Lung microvascular endothelial cell (primary cell): ENCODE measurements around the gene ADCY7. TPM values are rescaled to one million over a fixed set of nuclear protein-coding genes. Genes with fewer than 3 reads are reported as not detected.
"Not testable (repeated sequence)": the region's sequence is repeated elsewhere in the genome, so short reads cannot be mapped to it uniquely, and the experiment has no call there.

Experiments used
- DNase-seq, 2 donors: peaks; one replicate each; pipeline versions ENCODE4 v3.0.0 to v3.0.0-alpha.2; 2010; ENCODE audit warnings: low read depth in 2 of 2
- total RNA-seq: library from RNA; depleted of rRNA; stranded (reverse); fragments of >200 nt; gene quantifications from 2 replicates; pipeline ENCODE4 v1.2.1, GENCODE V29; 2014

The ADCY7 gene
- total RNA-seq, 1 donor from 2014 or later = 4.8 TPM

GRCh38 chr16:50334106-50334975 lies 68.0 kb downstream of the ADCY7 start:
- DNase-seq = no peak

- DNase-seq = peak in 1 of 2 donors; percentile 42
Observed at GRCh38 chr16:50335196-50335958, 69.0 kb downstream of the ADCY7 start.

GRCh38 chr16:50336884-50337283 lies 70.5 kb downstream of the ADCY7 start:
- peak in 1 of 2 donors; percentile 20 for DNase-seq

GRCh38 chr16:50338371-50339231 lies 72.2 kb downstream of the ADCY7 start:
- DNase-seq = no peak

- DNase-seq = no peak
Observed at GRCh38 chr16:50340578-50340977, 74.2 kb downstream of the ADCY7 start.

- not testable (repeated sequence) for DNase-seq
Observed at GRCh38 chr16:50343566-50343965, 77.2 kb downstream of the ADCY7 start.

GRCh38 chr16:50345210-50345609 lies 78.9 kb downstream of the ADCY7 start:
- DNase-seq = not testable (repeated sequence)

GRCh38 chr16:50351116-50351515 lies 84.8 kb downstream of the ADCY7 start:
- DNase-seq = no peak

GRCh38 chr16:50351952-50352351 lies 85.6 kb downstream of the ADCY7 start:
- no peak for DNase-seq

GRCh38 chr16:50354082-50354481 lies 87.7 kb downstream of the ADCY7 start:
- no peak for DNase-seq

- peak; percentile 21 to 41 for DNase-seq
Observed at GRCh38 chr16:50354629-50355456, 88.5 kb downstream of the ADCY7 start.

- no peak for DNase-seq
Observed at GRCh38 chr16:50359626-50360025, 93.3 kb downstream of the ADCY7 start.

GRCh38 chr16:50360033-50360778 lies 93.9 kb downstream of the ADCY7 start:
- DNase-seq = no peak

- no peak for DNase-seq
Observed at GRCh38 chr16:50360779-50361178, 94.4 kb downstream of the ADCY7 start.

- DNase-seq = no peak
Observed at GRCh38 chr16:50363656-50364055, 97.3 kb downstream of the ADCY7 start.

GRCh38 chr16:50365791-50366575 lies 99.6 kb downstream of the ADCY7 start:
- no peak for DNase-seq
